ENCODE data around the gene UPF1. TPM values are rescaled to one million over a fixed set of nuclear protein-coding genes. Genes with fewer than 3 reads are reported as not detected.
A peak's percentile ranks its signal among the peaks of the same experiment; 100 is the strongest.

Gene UPF1
- total RNA-seq, 1 experiment from 2014 or later, result 32.4 TPM

GRCh38 chr19:18840288-18841267 is 8.8 kb downstream of the UPF1 start:
- no peak for DNase-seq (ENCODE audit: low read depth)

- DNase-seq (ENCODE audit: low read depth), result no peak
Observed at GRCh38 chr19:18841400-18841799, 9.6 kb downstream of the UPF1 start.

- DNase-seq (ENCODE audit: low read depth), result no peak
Observed at GRCh38 chr19:18842166-18842565, 10.4 kb downstream of the UPF1 start.

GRCh38 chr19:18843960-18844359 is 12.2 kb downstream of the UPF1 start:
- DNase-seq (ENCODE audit: low read depth), result no peak

GRCh38 chr19:18844806-18845329 is 13.1 kb downstream of the UPF1 start:
- no peak for DNase-seq (ENCODE audit: low read depth)

GRCh38 chr19:18845961-18846360 is 14.2 kb downstream of the UPF1 start:
- no peak for DNase-seq (ENCODE audit: low read depth)

GRCh38 chr19:18846862-18847548 is 15.2 kb downstream of the UPF1 start:
- DNase-seq (ENCODE audit: low read depth), result peak; percentile 64

GRCh38 chr19:18847549-18848463 is 16.0 kb downstream of the UPF1 start:
- DNase-seq (ENCODE audit: low read depth), result no peak

- no peak for DNase-seq (ENCODE audit: low read depth)
Observed at GRCh38 chr19:18848878-18849661, 17.3 kb downstream of the UPF1 start.

GRCh38 chr19:18849838-18850400 is 18.2 kb downstream of the UPF1 start:
- DNase-seq (ENCODE audit: low read depth), result no peak

- no peak for DNase-seq (ENCODE audit: low read depth)
Observed at GRCh38 chr19:18850471-18851375, 19.0 kb downstream of the UPF1 start.

GRCh38 chr19:18851673-18852325 is 20.0 kb downstream of the UPF1 start:
- DNase-seq (ENCODE audit: low read depth), result no peak

GRCh38 chr19:18852648-18853047 is 20.9 kb downstream of the UPF1 start:
- DNase-seq (ENCODE audit: low read depth), result no peak

- no peak for DNase-seq (ENCODE audit: low read depth)
Observed at GRCh38 chr19:18853755-18854427, 22.1 kb downstream of the UPF1 start.

- no peak for DNase-seq (ENCODE audit: low read depth)
Observed at GRCh38 chr19:18854982-18855381, 23.2 kb downstream of the UPF1 start.

- DNase-seq (ENCODE audit: low read depth), result no peak
Observed at GRCh38 chr19:18855647-18856384, 24.1 kb downstream of the UPF1 start.

GRCh38 chr19:18856385-18857126 is 24.8 kb downstream of the UPF1 start:
- DNase-seq (ENCODE audit: low read depth), result no peak

Data from RPMI7951 (cell line).